H4 (cell line): ENCODE data around the gene NAALADL2. TPM values are rescaled to one million over a fixed set of nuclear protein-coding genes. Genes with fewer than 3 reads are reported as not detected.

Experiments used
- DNase-seq: peaks from one replicate; pipeline ENCODE4 v3.0.0-alpha.2; 2015; ENCODE audit warnings: low spot score
- total RNA-seq: library from RNA; depleted of rRNA; stranded (reverse); fragments of >200 nt; shearing (Covaris generic); gene quantifications from 2 replicates; pipeline ENCODE4 v1.2.3, GENCODE V29; 2014

The NAALADL2 gene
- total RNA-seq, 1 experiment from 2014 or later, result 1.6 TPM

DNA sequence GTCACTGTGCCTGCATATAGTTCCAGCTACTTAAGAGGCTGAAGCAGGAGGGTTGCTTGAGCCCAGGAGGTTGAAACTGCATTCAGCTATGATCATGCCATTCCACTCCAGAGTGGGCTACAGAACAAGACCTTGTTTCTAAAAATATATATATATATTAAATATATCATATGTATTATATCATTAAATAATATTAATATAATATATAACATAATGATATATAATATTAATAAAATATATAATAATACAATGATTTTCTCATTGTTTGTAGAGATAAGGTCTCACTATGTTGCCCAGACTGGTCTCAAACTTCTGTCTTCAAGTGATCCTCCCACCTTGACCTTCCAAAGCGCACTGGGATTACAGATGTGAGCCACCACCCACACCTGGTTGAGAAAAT, 101.8 kb downstream of the NAALADL2 start:
- no peak for DNase-seq

GRCh38 chr3:174973465-174973864, 114.3 kb downstream of the NAALADL2 start:
- DNase-seq, result no peak

GRCh38 chr3:174986685-174987084, 127.6 kb downstream of the NAALADL2 start:
- no peak for DNase-seq

DNA sequence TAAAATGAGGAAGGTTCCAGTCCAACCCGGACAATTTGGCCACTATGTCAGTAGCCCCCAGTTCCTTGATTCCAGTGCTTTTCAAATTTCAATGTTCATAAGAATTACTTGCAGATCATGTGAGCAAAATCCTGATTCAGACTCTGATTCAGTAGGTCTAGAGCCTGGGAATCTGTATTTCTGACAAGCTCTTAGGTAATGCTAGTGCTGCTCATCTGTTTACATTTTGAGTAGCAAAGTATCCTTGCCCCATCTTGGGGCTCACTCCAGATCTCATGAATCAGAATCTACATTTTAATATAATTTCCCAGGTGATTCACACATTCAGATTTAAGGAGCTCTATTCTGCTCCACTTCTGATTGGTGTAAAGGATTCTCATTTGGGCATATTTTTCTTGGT, 142.0 kb downstream of the NAALADL2 start:
- DNase-seq, result no peak

GRCh38 chr3:175002732-175003143, 143.6 kb downstream of the NAALADL2 start:
- peak; percentile 92 for DNase-seq

GRCh38 chr3:175003590-175003989, 144.5 kb downstream of the NAALADL2 start:
- no peak for DNase-seq

DNA sequence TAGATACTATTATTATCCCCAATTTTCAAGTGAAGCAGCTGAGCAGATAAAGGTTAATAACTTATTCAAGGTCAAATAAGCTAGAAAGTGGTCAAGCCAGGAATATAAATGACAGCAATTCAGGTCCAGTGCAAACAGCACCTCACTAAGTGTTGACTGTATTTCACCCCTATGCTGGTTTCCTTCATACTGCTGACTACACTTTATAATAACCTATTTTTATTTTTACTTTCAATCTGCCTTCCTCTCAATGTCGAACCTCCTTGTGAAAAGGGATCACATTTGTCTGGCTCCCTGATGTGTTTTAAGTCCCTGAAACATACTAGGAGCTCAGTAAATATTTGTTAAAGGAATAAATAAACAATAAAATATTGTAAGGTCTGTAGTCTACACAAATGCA, 146.1 kb downstream of the NAALADL2 start:
- no peak for DNase-seq

DNA sequence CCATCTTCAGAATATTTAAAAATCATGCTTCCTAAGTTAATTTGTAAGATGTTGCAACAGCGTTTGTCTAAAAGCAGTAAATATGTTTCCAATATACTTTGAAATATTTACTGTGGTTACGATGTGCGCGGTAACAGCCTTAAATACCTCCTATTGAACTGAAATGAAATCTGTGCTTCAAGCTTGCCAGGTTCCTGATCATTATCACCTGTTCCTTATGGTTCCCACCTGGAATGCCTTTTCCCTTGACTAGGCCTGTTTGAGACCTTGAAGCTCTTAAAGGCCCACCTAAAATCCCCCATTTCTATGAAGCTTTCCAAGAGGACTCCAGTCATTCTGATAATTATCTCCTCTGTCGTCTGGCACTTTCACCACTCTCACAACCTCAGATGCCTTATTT, 146.7 kb downstream of the NAALADL2 start:
- DNase-seq, result no peak

GRCh38 chr3:175007306-175007705, 148.2 kb downstream of the NAALADL2 start:
- DNase-seq, result no peak

DNA sequence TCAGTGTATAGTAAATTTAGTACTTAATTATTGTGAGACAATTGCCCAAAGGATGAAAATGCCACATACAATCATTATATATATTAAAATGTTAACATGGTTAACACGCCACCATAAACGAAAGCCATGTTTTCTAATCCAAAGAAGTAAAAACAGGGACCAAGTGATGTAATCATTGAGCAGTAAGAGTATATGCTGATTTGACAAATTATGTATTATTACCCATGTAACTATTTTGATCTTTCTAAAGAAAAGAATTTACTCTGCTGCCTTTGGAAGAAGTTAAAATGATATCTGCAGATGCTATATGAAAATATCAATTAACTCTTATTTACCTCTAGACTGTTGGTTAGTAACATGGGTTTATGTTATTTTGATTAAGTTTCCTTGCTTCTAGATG, 150.2 kb downstream of the NAALADL2 start:
- DNase-seq, result no peak

- DNase-seq, result no peak
Observed at GRCh38 chr3:175015056-175015635, 156.0 kb downstream of the NAALADL2 start.

DNA sequence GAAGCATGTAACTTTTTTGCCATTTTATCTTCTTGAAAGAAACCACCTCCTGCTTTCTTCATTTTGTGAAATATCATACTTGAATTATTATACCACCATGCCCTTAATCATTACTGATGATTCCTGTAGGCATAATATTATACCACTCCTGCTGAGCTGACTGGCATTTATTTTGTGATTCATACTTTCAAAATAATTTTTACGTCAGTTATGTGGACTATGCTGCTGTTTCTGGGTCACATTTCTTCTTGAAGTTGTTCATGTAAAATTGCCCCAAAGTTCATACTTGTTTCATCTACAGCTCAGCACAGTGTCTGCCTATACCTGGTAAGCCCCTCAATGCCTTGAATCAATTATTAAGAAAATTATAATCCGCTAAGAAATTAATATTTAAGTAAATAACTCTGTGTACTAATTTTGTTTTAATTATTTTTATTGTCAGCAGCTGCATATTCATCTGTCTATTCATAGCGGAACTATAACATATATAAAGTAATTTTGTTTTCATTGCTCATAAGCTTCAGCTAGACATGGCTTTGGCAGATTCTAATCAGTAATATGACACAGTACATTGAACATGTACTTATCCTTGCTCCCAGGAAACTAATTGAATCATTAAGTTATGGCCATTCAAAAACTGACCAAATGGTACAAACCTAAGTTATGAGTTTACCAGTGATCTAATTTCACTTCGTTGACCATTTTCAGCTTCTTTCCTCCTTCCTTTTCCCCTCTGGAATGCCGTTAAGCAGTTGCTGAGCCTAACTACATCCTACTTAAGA, 160.0 kb downstream of the NAALADL2 start:
- DNase-seq, result no peak

DNA sequence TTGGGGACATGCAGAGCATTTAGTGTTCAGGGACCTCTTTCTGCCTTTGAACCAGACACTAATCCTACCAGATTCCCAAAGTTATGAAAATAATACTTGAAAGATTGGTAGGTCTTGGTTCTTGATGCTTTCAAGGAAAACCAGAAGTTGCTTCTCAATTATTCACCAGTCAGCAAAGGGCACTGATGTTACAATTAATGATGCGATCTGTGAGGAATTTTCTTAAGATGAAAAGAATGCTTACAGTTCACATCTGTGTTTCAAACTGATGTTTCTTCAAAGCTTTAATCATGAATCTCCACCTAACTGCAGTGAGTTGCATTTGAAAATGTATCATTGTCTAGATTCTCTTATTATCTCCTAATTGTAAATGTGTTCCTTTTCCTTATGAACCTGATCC, 161.0 kb downstream of the NAALADL2 start:
- no peak for DNase-seq

GRCh38 chr3:175029828-175030227, 170.7 kb downstream of the NAALADL2 start:
- no peak for DNase-seq

GRCh38 chr3:175039875-175040274, 180.7 kb downstream of the NAALADL2 start:
- no peak for DNase-seq

DNA sequence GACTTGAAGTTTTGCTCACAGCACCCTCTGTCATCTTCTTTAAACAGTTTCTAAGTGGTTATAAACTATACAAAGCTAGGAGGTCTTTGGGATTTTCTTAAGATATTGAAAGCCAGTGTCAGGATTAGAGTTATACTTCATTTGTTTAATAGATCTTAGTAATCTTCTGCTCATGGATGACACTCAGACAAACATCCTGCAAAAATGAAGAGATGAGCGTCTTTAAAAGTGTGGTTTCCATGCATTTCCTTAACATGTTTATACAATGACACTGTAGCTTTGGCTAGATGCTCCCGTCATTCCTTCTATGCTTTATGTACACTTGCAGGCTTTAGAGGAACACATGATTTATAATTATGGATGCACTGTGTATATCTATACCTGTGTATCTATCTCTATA, 182.2 kb downstream of the NAALADL2 start:
- no peak for DNase-seq

- DNase-seq, result no peak
Observed at GRCh38 chr3:175046601-175047000, 187.5 kb downstream of the NAALADL2 start.

DNA sequence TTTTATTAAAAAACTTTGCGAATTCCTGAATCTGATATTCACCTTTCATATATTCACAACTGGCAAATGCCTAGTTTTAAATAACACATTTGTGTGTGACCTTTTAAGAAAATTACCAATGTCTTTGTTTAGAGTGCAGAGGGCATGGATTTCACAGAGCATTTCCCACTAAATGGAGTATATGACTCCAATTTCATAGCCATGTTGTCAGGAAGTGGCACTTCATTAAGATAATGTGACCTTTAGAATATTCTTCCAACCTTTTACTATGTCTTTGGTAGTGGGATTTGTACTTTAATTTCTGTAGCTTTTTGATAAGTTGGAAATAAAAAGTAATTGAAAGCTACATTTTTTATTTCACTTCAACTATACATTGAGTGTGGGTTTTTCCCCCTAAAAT, 188.7 kb downstream of the NAALADL2 start:
- no peak for DNase-seq

DNA sequence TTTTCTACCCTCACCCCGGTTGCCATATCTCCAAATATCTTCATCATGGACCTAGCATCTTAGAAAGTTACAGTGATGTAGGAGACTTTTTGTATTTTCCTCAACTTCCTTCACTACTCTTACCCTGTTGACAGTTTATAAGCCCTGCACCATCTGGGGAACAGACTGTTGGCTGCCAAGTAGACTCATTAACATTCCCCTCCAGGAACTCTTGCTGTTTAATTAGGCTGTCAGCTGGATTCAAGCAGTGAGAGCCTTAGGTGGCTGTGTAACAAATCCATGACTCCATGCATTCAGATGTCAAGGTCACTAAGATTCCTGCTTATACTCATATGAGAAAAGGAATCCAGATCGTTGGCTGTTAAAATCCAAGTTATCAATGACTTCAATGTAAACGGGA, 198.3 kb downstream of the NAALADL2 start:
- no peak for DNase-seq

DNA sequence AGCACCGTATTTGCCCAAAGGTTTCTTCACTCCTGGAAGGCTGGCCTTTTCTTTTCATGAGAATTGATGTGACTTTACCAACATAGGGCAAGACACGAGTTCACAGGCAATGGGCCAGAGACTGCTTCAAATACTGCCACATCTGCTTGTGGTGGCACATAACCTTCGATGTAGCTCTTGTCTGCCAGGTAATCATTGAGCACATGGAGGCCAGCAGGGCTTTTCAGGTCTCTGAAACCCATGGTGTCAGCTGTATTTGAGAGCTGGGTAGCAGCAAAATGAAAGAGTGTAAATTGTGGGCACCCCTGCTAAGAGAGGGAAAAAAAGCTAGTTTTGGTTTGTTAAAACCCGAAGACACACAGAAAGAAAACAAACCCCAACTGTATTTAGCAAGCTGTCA, 200.7 kb downstream of the NAALADL2 start:
- DNase-seq, result no peak

GRCh38 chr3:175065497-175065896, 206.4 kb downstream of the NAALADL2 start:
- no peak for DNase-seq

GRCh38 chr3:175066617-175067415, 207.7 kb downstream of the NAALADL2 start:
- no peak for DNase-seq

- DNase-seq, result no peak
Observed at GRCh38 chr3:175068587-175068986, 209.5 kb downstream of the NAALADL2 start.
